GM10248 (cell line): ENCODE measurements around the gene TAF13.

Source experiments
- CTCF ChIA-PET: fragments of 300-600 bp; sonication (Branson Sonifier 250); formaldehyde crosslinking; extraction: SDS; loops from one replicate; lab custom pipeline; 2021; ENCODE audit warnings: antibody characterized with exemption; lab: Yijun Ruan, JAX
- POLR2A ChIA-PET: fragments of 350-650 bp; sonication (Branson Sonifier 250); formaldehyde crosslinking; extraction: SDS; loops from one replicate; lab custom pipeline; 2020; ENCODE audit warnings: antibody characterized with exemption; lab: Yijun Ruan, JAX
- DNase-seq: peaks from one replicate; pipeline ENCODE4 v3.0.0; 2012; ENCODE audit errors: extremely low spot score
- CTCF ChIP-seq: IDR thresholded peaks from 2 replicates; pipeline ENCODE4 v1.5.1; 2012; ENCODE audit warnings: mild to moderate bottlenecking, low read depth; ENCODE audit errors: extremely low read depth, missing control alignments, control extremely low read depth

TAF13 gene

DNA sequence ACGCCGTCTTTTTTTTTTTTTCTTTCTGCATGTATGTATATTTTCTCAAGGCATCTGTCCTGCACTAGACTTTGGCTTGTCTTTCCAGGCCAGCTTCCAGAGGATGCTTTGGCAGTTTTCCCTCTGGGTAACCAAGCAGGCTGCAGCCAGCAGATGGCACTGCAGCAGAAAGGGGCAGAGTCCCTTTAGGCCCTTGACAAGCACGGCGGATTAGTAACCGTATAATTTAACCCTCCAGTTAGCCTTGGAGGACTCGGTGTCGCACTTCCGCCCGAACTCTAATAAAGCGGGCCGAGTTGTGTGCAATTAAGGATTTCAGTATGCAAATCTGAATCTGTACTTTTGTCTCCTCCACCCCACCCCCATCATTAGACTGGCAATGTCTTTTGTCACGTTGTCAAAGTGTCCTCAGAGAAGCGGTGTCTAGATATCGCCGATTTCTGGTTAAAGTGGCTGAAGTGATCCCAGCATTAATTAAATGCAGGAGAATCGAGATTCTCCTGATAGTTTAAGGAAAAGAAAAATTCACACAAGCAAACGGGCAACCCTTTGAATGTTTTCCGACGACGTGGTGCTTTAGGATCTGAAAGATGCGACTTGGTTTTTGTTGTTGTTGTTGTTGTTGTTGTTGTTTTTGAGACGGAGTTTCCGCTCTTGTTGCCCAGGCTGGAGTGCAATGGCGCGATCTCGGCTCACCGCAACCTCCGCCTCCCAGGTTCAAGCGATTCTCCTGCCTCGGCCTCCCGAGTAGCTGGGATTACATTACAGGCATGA is 13.6 kb upstream of the TAF13 start:
- POLR2A ChIA-PET, result no interaction called here
- CTCF ChIA-PET, result interaction anchor here (0.6 to 3.9 kb wide), 7 partner anchors 10 to 42 kb away, joined by 3 to 23 read pairs (median 3); partner anchors contain the start of gene TAF13
- TF ChIP-seq CTCF, result peak; percentile 36
- peak; percentile 53 for DNase-seq

DNA sequence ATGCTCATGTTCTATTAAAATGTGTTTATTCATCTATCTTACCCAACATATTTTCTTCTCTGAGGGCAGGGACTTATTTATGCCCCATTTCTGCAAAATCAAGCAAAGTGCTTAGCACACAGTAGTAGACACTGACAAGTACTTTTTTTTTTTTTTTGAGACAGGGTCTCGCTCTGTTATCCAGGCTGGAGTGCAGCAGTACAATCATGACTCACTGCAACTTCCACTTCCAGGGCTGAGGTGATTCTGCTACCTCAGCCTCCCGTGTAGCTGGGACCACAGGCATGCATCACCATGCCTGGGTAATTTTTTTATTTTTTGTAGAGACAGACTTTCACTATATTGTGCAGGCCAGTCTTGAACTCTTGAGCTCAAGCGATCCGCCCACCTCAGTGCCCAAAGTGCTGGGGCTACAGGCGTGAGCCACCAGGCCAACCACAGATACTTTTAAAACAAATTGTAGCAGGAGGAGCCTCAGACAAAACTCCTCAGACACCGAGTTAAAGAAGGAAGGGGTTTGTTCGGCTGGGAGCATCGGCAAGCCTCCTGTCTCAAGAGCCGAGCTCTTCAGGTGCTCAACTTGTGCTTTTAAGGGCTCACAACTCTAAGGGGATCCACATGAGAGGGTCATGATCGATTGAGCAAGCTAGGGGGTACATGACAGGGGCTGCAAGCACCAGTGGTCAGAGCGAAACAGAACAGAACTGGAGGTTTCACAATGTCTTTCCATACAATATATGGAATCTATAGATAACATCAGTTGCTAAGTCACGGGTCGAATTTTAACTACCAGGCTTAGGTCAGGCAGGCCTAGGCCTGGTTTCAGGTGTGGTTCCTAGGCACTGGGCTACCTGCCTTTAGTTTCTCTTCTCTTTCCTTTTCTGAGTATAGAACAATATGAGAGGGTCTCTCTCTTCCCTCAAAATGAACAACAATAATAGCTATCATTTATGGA is 9.0 kb upstream of the TAF13 start:
- no peak for TF ChIP-seq CTCF
- CTCF ChIA-PET, result interaction anchor here (1.4 to 4.0 kb wide), 3 partner anchors 9 to 15 kb away, joined by 5 to 23 read pairs (median 5); partner anchors contain the start of gene TAF13

GRCh38 chr1:109083923-109084322 is 8.1 kb upstream of the TAF13 start:
- TF ChIP-seq CTCF, result no peak
- ChIA-PET CTCF (interaction anchor here (0.6 to 4.0 kb wide), 4 partner anchors 8 to 96 kb away, joined by 3 to 23 read pairs (median 4); partner anchors contain the start of gene TAF13), POLR2A (no interaction called here)
- DNase-seq, result no peak

More for the DNA sequence above, 9.0 kb upstream of the TAF13 start:
- DNase-seq, result no peak
- POLR2A ChIA-PET, result interaction anchor here (0.7 kb wide), 1 partner anchor 15 kb away, joined by 3 read pairs; no protein-coding TSS in a partner anchor

- CTCF ChIA-PET, result interaction anchor here (0.6 to 4.0 kb wide), 3 partner anchors 16 to 95 kb away, joined by 3 to 23 read pairs (median 3); no protein-coding TSS in a partner anchor
- DNase-seq, result no peak
Measured at GRCh38 chr1:109083501-109083900, 7.7 kb upstream of the TAF13 start.

GRCh38 chr1:109080441-109081082 is 4.8 kb upstream of the TAF13 start:
- ChIA-PET POLR2A (no interaction called here), CTCF (interaction anchor here (1.1 to 1.8 kb wide), 3 partner anchors 12 to 32 kb away, joined by 3 to 5 read pairs (median 3); a partner anchor contains a TSS)
- no peak for DNase-seq
- TF ChIP-seq CTCF, result no peak

More at GRCh38 chr1:109083501-109083900, 7.7 kb upstream of the TAF13 start:
- TF ChIP-seq CTCF, result no peak
- POLR2A ChIA-PET, result no interaction called here
